ENCODE data around the gene CREB3L1.
"Not testable (repeated sequence)": the region's sequence is repeated elsewhere in the genome, so short reads cannot be mapped to it uniquely, and the experiment has no call there.

Gene CREB3L1

DNA sequence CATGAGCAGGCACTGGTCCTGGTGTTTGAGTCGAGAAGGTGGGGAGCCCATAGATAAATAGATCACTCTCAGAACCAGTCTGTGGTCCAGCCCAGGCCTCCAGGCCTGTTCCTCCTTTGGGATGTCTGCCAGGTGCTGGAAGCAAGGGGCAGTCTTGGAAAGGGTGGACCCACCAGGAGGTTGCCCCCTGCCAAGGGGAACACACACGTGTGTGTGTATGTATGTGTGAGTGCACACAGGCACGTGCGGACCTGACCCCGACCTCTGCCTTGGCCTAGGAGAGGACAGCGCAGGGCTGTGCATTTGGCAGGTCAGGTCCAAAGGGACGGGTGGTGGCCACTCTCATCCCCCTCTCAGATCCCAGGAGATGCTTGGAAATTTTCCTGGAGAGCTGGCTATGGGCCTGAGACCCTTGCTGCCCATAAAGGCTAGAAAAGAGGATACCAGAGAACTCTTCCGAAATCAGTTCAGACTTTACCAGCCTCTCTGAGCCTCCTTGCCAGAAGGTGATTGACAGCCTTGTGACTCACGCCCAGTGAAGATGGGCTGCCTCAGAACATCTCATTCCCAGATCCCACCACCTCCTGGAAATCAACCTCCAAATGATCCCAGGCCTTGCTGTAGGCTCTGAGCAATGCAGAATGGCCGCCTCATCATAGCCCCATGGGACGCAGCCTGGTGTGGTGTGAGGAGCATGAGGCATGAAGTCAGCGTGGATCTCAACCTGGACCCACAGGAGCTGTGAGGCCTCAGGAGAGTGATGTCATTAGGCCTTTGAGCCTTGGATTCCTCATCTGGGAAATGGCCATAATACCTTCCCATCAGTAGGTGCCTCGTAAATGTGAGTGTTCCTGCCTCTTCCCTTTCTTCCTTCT lies 24.0 kb upstream of the CREB3L1 start:
- no peak overlapping the region for H3K4me3 ChIP-seq (replicated peaks in 1 of 2; ENCODE audit: low read depth in 2 of 2, low read length in 2 of 2)
- TF ChIP-seq, protein P1, sequence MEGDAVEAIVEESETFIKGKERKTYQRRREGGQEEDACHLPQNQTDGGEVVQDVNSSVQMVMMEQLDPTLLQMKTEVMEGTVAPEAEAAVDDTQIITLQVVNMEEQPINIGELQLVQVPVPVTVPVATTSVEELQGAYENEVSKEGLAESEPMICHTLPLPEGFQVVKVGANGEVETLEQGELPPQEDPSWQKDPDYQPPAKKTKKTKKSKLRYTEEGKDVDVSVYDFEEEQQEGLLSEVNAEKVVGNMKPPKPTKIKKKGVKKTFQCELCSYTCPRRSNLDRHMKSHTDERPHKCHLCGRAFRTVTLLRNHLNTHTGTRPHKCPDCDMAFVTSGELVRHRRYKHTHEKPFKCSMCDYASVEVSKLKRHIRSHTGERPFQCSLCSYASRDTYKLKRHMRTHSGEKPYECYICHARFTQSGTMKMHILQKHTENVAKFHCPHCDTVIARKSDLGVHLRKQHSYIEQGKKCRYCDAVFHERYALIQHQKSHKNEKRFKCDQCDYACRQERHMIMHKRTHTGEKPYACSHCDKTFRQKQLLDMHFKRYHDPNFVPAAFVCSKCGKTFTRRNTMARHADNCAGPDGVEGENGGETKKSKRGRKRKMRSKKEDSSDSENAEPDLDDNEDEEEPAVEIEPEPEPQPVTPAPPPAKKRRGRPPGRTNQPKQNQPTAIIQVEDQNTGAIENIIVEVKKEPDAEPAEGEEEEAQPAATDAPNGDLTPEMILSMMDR (IDR thresholded peaks at IDR 0.05; ENCODE audit: low read depth, low read length), result no peak
- DNase-seq (ENCODE audit: low read depth in 2 of 2), result peak in 1 of 2 donors; percentile 87

DNA sequence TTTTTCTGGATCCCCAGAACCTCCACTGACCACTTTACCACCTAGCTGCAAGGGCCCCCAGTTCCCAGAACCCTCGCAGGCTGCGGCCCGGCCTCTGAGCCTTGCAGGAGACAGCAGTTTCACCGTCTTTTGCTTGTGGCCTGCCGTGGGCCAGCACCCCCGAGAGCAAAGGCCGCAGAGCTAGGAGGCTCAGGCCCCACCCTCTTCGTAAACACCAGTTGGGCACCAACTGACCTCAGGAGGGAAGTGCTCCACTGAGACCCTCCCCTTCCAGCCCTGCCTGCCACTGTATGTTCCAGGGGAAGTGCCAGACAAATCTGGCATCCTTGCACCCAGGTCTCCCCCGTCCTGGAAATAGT lies 23.4 kb upstream of the CREB3L1 start:
- TF ChIP-seq, protein P1 (IDR thresholded peaks at IDR 0.05; ENCODE audit: low read depth, low read length), result no peak
- DNase-seq (ENCODE audit: low read depth in 2 of 2), result no peak
- H3K4me3 ChIP-seq (replicated peaks in 1 of 2; ENCODE audit: low read depth in 2 of 2, low read length in 2 of 2), result no peak overlapping the region

DNA sequence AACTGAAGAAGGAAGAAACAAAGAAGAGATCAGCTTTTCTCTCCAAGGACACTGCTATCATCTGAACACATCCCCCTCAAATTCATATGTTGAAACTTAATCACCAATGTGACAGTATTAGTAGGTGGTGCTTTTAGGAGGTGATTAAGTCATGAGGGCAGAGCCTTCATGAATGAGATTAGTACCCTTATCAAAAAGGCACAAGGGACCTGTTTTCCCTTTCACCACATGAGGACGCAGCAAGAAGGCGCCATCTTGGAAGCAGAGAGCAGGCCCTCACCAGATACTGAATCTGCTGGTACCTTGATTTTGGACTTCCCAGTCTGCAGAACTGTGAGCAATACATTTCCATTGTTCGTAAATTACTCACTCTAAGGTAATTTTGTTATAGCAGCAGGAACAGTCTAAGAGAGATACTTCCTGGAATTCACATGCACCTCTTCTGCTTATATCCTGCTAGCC lies 20.9 kb upstream of the CREB3L1 start:
- TF ChIP-seq, protein P1 (IDR thresholded peaks at IDR 0.05; ENCODE audit: low read depth, low read length), result no peak
- DNase-seq (ENCODE audit: low read depth in 2 of 2), result no peak
- no peak overlapping the region for H3K4me3 ChIP-seq (replicated peaks in 1 of 2; ENCODE audit: low read depth in 2 of 2, low read length in 2 of 2)

DNA sequence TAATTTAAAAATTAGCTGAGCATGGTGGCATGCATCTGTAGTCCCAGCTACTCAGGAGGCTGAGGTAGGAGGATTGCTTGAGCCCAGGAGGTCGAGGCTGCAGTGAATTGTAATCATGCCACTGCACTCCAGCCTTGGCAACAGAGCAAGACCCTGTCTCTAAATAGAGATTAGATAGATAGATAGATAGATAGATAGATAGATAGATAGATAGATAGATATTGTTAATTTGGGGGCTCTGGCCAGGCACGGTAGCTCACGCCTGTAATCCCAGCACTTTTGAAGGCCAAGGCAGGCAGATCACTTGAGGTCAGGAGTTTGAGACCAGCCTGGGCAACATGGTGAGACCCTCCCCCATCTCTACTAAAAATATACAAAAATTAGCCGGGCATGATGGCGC lies 18.1 kb upstream of the CREB3L1 start:
- not testable (repeated sequence) for DNase-seq (ENCODE audit: low read depth in 2 of 2); H3K4me3 ChIP-seq (replicated peaks in 1 of 2; ENCODE audit: low read depth in 2 of 2, low read length in 2 of 2)

DNA sequence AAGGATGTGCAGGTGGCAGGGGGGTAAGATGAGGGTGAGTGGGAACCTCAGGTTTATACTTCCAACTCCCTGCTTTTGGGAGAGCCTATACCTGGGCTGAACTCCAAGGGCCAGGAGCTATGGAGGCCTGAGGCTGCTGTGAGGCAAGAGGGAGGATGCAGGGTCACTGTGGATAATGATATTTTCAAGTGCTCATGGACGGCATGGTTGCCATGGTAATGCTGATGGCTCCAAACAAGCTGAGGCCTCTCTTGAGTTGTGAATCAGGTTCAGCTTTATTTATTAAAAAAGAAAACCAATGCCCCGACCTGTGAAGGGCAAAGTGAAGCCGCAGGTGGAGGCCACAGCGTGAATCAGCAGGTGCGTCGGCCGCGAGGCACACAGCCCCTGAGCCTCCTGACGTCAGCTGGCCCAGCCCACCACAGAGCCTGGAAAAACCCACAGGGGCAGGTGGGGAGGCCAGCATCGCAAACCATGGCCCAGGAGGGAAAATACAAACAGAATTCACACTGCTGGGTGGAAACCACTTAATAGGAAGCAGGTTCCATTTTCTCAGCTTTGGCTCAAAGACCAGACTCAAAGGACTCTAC lies 17.4 kb upstream of the CREB3L1 start:
- no peak for DNase-seq (ENCODE audit: low read depth in 2 of 2)
- TF ChIP-seq, protein P1 (IDR thresholded peaks at IDR 0.05; ENCODE audit: low read depth, low read length), result no peak

DNA sequence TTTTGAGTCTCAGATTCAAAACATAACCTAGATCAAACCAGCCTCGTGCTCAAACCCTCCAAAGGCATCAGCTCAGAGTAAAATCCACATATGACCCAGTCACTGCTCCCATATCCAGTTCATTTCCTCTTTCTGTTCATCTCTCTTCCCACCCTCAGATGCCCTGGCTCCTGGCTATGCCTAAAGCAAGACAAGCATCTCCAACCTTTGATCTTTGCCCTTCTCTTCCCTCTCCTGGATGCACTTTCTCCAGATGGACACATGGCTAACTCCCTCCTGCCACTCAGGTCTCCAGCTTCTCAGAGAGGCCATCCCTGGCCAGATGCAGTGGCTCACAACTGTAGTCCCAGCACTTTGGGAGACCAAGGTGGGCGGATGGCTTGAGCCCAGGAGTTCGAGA lies 14.3 kb upstream of the CREB3L1 start:
- no peak for DNase-seq (ENCODE audit: low read depth in 2 of 2)
- H3K4me3 ChIP-seq (replicated peaks in 1 of 2; ENCODE audit: low read depth in 2 of 2, low read length in 2 of 2), result no peak overlapping the region
- TF ChIP-seq, protein P1 (IDR thresholded peaks at IDR 0.05; ENCODE audit: low read depth, low read length), result no peak

More for the DNA sequence above, 17.4 kb upstream of the CREB3L1 start:
- no peak overlapping the region for H3K4me3 ChIP-seq (replicated peaks in 1 of 2; ENCODE audit: low read depth in 2 of 2, low read length in 2 of 2)

DNA sequence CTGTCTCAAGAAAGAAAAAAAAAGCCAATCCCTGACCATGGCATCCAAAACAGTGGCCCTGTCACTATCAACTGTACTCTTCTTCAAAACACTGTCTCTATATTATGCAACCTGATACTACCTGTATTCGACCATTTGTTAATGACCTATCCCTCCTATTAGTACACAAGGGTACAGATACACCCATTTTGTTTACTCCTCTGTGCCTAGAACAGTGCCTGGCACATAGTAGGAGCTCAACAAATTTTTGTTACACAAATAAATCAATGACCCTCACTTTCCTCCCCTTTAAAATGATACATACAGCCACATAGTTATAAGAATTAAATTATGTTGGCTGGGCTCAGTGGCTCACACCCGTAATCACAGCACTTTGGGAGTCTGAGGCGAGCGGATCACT lies 13.4 kb upstream of the CREB3L1 start:
- no peak overlapping the region for H3K4me3 ChIP-seq (replicated peaks in 1 of 2; ENCODE audit: low read depth in 2 of 2, low read length in 2 of 2)
- no peak for DNase-seq (ENCODE audit: low read depth in 2 of 2)
- TF ChIP-seq, protein P1 (IDR thresholded peaks at IDR 0.05; ENCODE audit: low read depth, low read length), result no peak
